ENCODE data around the gene JADE1.

JADE1 gene

GRCh38 chr4:128809477-128810330 is at the start of gene JADE1:
Gene JADE1 (plus strand): TSS chr4:128809700. CDS start chr4:128831759, 22,059 bp downstream.
- DNase-seq, result peak; percentile 91

DNA sequence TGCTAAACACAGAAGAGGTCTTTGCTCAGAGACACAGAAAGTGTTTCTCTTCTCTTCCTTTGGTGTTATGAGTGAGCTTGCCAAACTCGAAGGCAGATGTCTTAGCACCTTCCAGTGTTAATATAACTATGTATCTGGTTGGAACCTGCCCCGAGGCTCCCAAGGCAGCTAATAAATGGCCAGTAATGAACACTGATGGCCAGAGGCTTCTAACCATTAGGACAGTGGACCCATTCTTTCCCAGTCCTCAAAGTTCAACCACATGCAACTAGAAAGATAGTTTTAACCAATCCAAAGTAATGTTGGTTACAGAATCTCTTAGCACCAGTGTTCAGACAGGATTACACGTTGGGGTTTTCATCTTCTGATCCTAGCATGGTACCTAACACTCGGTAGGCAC is 42.7 kb upstream of the JADE1 start:
- no peak for DNase-seq

GRCh38 chr4:128768373-128768996 is 41.0 kb upstream of the JADE1 start:
- no peak for DNase-seq

- no peak for DNase-seq
These were observed 40.5 kb upstream of the JADE1 start for GRCh38 chr4:128769011-128769410.

GRCh38 chr4:128770807-128771206 is 38.7 kb upstream of the JADE1 start:
- DNase-seq, result no peak

GRCh38 chr4:128775477-128775876 is 34.0 kb upstream of the JADE1 start:
- no peak for DNase-seq

GRCh38 chr4:128775916-128776315 is 33.6 kb upstream of the JADE1 start:
- DNase-seq, result no peak

- no peak for DNase-seq
These were observed 32.7 kb upstream of the JADE1 start for GRCh38 chr4:128776794-128777216.

DNA sequence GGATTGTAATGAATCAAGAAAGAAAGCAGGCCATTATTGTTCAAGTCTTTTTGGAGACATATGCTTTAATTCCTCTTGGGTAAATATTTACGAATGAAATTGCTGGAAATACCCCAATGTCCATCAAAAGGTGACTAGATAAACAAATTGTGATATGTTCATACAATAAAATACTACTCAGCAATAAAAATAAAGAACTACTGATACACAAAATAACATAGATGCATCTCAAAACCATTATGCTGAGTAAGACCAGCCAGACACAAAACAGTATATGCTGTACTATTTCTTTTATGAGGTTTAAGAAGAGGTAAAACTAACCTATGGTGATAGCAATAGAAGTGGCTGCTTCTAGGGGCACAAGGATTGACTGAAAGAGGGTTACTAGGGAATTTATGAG is 28.8 kb upstream of the JADE1 start:
- no peak for DNase-seq

- peak; percentile 39 for DNase-seq
These were observed 27.3 kb upstream of the JADE1 start for GRCh38 chr4:128782076-128782715.

DNA sequence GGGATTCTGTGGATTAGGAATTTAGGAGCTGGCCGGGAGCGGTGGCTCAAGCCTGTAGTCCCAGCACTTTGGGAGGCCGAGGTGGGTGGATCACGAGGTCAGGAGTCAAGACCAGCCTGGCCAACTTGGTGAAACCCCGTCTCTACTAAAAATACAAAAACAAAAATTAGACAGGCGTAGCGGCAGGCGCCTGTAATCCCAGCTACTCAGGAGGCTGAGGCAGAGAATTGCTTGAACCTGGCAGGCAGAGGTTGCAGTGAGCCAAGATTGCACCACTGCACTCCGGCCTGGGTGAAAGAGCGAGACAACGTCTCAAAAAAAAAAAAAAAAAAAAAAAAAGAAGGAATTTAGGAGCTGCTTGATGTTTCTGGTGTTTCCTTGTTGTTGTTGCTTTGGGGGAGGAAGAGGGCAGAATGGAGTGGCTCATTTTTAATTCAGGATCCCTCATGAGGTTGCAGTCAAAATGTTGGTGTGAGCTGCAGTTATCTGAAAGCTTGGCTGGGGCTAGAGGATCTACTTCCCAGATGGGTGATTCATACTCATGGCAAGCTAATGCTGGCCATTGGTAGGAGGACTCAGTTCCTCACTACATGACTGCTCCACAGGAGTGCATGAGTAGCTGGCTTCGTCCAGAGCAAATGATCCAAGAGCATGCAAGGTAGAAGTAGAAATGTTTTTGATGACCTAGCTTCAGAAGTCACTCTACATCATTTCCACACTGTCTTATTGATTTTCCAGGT is 26.5 kb upstream of the JADE1 start:
- DNase-seq, result no peak

DNA sequence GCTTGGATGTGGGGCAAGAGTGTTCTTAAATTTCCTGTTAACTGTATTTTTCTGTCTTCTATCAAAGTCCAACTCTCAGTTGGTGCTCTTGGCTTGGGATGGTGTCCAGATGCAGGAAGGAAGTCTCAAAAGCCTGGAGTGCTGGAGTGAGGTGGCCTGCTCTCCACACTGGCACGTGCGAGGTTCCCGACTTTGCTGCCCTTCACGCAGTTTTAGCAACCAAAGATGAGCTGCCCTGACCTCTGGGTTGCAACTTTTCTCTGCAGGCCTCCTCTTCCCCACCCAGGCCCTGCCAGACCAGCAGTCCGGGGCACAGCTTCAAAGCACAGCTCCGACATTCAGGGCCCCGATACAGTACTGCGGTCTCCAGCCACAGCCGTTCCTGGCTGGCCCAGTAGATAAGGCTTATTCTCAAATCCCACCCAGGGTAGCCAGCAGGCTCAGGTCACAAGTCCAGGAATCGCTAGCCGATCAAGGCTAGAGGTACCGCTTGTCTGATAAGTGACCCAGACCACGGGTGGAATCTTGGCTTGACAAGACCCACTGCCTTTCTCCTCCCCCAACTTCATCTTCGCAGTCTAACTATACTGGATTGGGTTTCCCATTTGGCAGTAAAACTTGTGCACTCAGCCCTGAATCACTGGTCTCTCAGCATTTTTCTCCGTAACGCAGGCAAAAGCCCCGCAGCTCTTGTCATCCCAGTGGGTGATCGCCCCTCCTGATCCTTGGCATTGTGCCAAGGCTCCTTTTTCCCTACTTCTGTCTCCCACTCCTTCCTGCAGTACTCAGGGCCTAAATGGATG is 21.8 kb upstream of the JADE1 start:
- no peak for DNase-seq

DNA sequence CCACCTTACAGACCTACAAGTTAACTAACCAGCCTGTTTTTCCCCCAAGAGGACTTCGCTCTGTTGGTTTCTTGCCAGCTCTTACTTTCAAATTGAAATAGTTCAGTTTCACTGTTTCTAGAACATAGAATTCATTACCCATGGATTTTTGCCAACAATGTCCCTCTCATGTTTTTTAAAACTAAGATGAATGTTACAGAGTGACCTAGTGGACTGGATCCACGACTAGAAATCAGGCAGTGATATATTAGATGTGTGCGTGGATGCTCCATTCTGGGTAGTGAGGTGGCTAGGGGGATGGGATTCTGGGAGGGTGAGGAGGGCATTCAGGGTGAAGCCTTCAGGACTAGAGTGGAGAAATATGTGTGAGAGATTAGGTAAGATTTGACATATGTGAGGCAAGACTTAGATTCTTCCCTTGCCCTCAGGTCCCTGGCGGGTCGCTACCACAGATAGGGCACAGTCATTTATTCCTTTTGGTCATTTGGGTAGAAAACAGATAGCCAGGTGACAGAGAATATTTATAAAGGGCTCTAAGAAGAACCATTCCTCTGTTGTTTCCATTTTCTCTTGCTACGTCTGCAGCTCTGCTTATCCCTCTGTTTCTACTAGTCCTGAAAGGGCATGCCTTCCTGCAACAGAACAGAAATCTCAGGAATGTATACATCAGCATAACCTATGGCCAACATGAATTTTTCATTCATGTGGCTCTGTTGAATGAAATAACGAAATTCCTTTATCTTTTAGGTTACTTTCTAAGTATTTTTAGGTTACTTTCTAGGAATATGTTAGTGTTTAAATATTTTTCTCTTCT is 15.4 kb upstream of the JADE1 start:
- DNase-seq, result no peak

GRCh38 chr4:128796934-128797333 is 12.6 kb upstream of the JADE1 start:
- no peak for DNase-seq

- no peak for DNase-seq
These were observed 9.2 kb upstream of the JADE1 start for GRCh38 chr4:128800284-128800683.

- DNase-seq, result no peak
These were observed 8.7 kb upstream of the JADE1 start for GRCh38 chr4:128800701-128801284.

DNA sequence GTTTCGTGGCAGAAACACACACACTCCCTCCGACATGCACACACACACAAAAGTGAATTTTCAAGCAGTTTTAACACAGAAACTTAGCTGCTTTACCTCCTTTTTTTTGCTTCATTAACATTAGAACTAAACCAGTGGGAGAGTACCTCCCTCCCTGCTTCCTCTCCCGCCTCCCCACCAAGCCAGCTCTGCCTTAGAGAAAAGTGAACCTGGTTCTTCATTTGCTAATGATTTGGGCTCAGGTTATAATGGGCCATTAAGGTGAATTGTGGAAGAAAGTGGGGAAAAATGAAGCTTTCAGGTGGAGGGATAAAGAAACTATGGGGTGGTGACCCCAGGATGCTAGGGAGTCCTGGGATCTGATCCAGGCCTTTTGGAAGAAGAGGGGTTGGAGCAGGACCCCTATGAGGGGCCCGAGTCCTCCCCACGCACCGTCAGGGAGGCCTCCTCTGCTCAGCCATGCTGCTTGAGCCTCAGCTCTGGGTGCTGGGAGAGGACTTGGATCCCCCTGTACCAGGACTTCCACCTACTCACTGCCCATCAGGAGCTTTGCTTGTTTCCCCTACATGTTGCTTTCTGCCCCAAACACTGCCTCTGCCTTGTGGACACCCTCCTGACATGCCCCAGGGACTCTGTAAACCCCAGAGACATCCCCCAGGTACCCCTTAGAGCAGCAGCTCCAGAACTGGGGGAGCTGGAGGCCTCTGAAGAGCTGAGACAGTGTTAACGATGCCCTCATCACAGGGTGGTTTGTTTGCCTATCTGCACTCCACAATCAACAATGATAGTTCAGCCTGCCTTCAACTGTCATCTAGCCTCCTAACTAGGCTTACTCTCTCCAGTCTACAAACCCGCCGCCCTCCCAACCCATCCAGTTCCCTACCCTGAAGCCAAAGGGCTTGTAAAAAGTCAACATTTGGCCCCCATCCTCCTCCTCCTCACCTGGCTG is 6.5 kb upstream of the JADE1 start:
- DNase-seq, result no peak

DNA sequence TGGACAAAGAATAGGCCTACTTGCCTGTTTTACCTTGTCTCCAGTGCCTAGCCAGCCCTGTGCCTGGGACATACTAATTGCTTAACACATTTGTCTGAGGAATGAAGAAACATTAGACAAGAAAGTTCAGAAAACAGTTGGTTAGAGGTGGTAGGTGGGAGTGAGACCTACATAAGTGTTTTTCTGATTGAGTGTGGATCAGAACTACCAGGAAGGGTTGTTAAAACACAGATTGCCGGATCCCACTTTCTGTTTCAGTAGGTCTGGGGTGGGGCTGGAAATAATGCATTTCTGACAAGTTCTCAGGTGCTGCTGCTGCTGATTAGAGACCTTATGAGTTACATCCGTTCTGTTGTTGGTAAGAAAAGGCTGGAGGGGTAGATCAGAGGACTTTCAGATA is 5.7 kb upstream of the JADE1 start:
- DNase-seq, result no peak

DNA sequence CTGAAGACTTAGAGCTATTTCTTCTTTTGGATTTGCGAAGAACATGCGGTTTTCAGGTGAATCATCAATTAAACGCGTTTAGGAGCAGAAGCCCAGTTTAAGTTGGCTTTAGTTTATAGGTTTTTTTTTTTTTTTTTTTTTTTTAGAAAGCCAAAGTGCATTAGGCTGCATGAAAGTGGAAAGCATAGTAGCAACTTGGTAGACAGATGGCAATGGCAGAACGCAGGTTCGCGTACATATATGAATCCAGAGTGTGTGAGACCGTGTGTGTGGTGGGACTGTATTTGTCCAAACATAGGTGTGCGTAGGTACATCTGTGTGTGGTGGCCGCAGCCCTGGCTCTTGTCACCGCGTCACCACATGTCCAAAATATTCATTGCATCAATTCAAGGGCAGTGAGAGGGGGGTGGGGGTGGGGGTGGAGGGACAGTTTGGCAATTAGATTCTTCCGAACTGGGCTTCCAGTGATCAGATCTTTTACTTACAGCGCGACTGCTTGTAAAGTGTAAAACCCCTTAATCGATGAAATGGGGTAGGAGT is 901 bp downstream of the JADE1 start:
- DNase-seq, result peak; percentile 46

Measured in stimulated activated CD8-positive, alpha-beta memory T cell treated with anti-CD3 and anti-CD28 coated beads, Interleukin-4, amount 100 ng/mL, for 48 hours (primary cell).